Head of caudate nucleus (tissue), 42 donors: Measurements from ENCODE around the gene DRGX.
A peak's percentile ranks its signal among the peaks of the same experiment; 100 is the strongest.

Experiments
- DNase-seq, 42 donors: peaks; one replicate each; pipeline versions ENCODE4 v3.0.0 to v3.0.0-alpha.2; 2020 to 2021; ENCODE audit warnings: mixed read lengths in 7 of 42
- intact Hi-C: fragments of 100-400 bp; cut with DNase I; formaldehyde crosslinking; loops from one replicate; pipeline ENCODE4 v1.15.0; 2022

DRGX gene

DNA sequence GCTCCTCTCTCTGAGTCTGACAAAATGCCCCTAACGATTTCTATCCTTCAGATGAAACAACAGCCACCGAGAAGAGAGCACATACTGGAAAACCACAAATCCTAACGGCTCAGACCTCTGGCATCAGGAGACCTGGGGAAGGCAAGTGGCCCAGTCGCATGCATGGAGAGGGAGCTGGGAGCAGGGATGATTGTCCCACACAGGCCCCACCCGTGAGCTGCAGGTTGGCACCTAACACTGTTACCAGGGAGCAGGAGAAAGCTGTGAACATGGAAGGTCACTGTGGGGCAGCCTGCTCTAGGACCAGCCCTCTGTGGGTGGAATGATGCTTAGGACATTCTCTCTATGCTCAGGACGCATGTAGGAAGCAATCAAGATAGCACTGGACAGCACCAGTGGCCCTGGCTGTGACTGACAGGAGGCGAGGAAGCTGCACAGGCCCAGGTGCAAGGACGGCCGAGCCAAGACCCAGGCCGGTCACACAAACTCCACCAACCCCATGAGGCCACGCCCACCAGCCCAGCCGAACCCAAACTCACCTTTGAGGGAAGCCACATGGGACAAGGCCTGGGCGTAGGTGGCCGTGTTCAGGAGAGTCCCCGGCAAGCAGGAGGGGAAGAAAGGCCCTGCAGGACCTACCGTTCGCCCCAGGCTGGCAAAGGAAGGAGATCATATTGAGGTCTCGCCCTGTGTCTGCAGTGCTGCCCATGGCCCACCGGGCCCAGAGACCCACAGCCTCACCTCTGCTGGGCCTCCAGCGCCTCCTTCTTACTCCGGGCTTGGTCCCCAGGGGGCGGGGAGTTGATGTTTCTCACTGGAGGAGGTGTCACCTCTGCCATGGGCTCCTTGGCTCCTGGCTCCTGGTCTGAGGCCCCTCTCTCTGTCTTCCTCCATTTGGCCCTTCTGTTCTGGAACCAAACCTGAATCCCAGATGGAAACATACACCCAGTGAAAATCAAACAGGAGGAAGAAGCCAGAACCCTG lies 9.7 kb downstream of the DRGX start:
- intact Hi-C loops = no loop called here
- DNase-seq = peak in 4 of 42 donors; percentile 7 to 31 (median 14)

GRCh38 chr10:49384268-49384953 lies 11.5 kb downstream of the DRGX start:
- peak in 2 of 42 donors; percentile 13 to 18 for DNase-seq
- intact Hi-C loops = no loop called here

DNA sequence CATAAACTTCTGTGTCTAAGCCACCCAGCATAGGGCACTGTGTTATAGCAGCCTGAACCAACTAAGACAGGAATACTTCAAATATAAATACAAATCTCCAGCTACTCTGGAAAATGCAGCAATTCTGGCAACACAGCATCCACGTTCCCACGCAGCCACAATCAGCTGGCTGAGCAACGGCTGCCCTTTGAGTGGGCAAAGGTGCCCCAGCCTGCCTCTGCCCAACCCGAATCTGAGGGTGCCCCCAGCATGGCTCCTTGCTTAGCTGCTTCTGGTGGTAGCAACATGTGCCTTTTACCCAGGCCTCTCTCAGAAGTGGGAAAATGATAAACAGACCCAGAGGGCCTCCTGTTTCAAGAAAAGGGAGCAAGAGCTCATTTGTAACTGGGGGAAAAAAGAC lies 12.0 kb downstream of the DRGX start:
- peak in 1 of 42 donors; percentile 15 for DNase-seq
- intact Hi-C loops = no loop called here

DNA sequence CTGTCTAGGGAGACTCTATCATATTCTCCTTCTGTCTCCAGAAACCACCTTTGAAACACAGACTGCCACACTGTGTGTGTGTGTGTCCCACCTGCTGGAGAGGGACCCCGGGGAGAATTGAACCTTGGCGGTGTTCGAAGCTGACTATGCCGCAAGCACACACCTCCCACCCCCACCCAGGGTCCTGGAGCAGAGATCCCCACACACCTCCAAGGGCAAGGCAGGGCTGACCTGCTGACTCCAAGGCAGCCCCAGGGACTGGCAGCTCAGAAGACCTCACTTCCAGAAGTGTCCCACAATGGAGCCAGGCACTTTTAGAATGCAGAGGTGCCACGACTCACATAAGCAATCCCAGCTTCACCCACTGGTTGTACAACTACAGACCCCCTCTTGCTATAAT lies 13.1 kb downstream of the DRGX start:
- intact Hi-C loops = no loop called here
- DNase-seq = peak in 4 of 42 donors; percentile 11 to 14 (median 12)

DNA sequence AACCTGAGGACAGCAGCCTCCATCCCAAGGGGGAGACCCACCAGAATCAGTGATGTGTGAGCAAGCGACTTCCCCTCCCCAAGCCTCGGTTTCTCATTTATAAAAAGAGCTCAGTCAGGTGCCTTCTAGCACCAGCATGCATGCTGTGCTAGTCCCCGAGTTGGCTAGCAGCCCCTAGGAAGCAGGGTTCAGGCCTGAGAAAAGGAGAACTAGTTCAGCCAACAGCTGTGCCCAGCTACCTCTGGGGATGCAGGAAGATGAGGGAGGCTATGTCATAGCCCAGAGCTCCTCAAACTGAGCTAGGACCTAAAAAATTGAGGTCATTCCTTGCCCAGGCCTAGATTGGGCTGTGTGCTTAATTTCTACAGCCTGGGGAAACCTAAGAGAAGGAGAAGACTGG lies 13.7 kb downstream of the DRGX start:
- DNase-seq = peak in 4 of 42 donors; percentile 6 to 21 (median 12)

GRCh38 chr10:49381111-49381900 lies 14.6 kb downstream of the DRGX start:
- DNase-seq = peak in 3 of 42 donors; percentile 3 to 29 (median 14)
- intact Hi-C loops = no loop called here

More for the DNA sequence above, 13.7 kb downstream of the DRGX start:
- intact Hi-C loops = no loop called here

- intact Hi-C loops = no loop called here
- DNase-seq = peak in 2 of 42 donors; percentile 26 to 33
Measured at GRCh38 chr10:49379596-49380410, 16.1 kb downstream of the DRGX start.

GRCh38 chr10:49377256-49377655 lies 18.6 kb downstream of the DRGX start:
- DNase-seq = peak in 3 of 42 donors; percentile 3 to 15 (median 3)
- intact Hi-C loops = no loop called here

DNA sequence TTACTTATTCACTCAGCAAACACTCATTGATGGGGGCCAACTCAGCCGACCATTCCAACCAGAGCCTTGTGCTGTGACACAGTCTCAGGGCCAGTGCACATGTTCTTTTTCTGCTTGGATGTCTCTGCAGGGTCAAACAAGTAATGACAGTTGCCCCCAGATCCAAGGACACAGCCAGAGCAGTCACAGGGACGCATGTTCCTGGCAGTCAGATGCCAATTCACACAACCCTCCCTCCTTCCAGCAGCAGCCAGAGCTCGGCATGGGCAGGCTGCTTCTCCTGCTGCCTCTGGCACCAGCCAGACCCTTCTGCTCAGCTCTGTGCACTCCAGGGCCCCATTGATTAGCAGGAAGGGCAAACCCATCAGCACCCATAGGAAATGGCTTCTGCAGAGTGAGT lies 20.3 kb downstream of the DRGX start:
- peak in 3 of 42 donors; percentile 0 to 8 (median 8) for DNase-seq
- intact Hi-C loops = no loop called here

- intact Hi-C loops = no loop called here
- DNase-seq = no peak
Measured at GRCh38 chr10:49374740-49375139, 21.1 kb downstream of the DRGX start.

GRCh38 chr10:49373361-49373760 lies 22.5 kb downstream of the DRGX start:
- intact Hi-C loops = no loop called here
- no peak for DNase-seq

DNA sequence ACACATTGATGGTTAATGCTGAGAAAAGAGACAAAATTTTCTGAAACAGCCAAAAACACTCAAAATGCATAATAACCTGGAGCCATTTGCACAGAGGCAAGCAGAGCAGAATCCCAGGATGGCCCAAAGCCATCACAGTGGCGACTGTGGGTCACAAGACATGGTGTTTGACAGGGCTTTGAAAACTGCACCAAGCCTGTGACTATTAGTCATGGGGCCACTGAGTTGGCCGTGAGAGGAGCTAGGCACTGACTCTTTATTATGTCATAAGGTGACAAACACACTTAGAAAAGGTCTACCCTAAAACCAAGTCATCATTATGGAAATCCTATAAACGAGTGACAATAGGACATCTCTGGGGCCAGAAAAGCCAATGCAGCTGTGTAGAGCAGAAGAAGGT lies 23.9 kb downstream of the DRGX start:
- intact Hi-C loops = no loop called here
- DNase-seq = peak in 3 of 42 donors; percentile 14 to 24 (median 17)

- intact Hi-C loops = no loop called here
Measured at GRCh38 chr10:49370326-49371100, 25.4 kb downstream of the DRGX start.

DNA sequence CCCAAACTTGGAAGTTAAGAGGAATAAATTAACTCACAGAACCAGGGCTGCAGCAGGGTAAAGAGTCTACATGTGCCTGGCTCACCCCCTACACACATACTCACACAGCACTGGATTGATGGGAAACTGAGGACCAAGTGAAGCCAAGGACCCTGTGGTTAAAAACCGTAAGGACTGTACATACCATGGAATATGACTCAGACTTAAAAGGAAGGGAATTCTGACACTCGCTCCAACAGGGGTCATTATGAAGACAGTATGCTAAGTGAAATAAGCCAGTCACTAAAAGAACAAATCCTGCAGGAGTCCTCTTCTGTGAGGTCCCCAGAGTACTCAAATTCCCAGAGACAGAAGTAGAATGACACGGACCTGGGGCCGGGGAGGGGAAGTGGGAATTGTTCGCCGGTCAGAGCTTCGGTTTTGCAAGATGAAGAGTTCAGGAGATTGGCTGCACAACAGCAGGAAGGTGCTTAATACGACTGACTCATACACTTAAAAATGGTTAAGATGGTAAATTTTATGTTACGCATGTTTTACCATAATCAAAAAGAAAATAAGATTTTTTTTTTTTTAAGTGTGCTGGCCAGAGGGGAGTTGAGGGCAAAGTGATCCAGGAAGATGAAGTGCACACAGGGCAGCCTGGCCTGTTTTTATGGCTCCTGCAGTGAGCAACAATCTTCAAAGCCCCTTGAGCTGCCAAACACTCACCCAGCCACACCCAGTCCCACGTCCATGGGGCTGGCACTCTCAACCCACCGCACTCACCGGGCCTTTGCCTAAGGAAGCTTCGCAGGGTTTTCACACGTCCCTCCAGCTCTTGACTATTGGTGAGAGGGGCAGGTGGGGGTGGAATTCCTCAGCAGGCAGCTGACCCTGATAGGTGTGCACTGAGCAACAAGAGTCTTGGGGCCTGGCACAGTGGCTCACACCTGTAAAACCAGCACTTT lies 26.4 kb downstream of the DRGX start:
- peak in 4 of 42 donors; percentile 6 to 19 (median 13) for DNase-seq
- intact Hi-C loops = no loop called here

More at GRCh38 chr10:49370326-49371100, 25.4 kb downstream of the DRGX start:
- DNase-seq = peak in 3 of 42 donors; percentile 1 to 13 (median 11)

DNA sequence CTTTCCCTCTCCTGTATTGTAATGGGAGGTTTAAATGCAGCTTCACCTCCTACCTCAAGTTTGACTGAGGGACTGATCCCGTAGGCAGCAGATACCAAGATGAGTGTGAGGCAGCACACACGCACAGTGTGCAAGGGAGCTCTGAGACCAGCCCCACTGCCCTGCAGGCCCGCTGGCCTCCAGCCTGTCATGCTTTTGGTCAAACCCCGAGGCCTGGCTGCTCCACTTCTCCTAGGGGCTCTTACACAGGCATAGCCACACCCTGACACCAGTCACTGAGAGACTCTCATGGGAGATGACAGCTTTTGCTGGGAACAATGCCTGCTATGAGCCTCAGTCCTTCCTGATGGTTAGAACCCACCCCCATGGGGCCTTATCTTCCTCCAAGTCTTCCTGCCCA lies 27.6 kb downstream of the DRGX start:
- peak in 4 of 42 donors; percentile 4 to 16 (median 12) for DNase-seq
- intact Hi-C loops = no loop called here

GRCh38 chr10:49367600-49367999 lies 28.3 kb downstream of the DRGX start:
- DNase-seq = peak in 2 of 42 donors; percentile 3 to 14
- intact Hi-C loops = no loop called here
